ENCODE results near the gene FOS. TPM values are rescaled to one million over a fixed set of nuclear protein-coding genes. Genes with fewer than 3 reads are reported as not detected.
A peak's percentile ranks its signal among the peaks of the same experiment; 100 is the strongest.

Gene FOS
- total and polyA plus RNA-seq, 2 donors (not counting 1 experiment from before 2014, with no cell fraction given), result 103 to 4,077 TPM

DNA sequence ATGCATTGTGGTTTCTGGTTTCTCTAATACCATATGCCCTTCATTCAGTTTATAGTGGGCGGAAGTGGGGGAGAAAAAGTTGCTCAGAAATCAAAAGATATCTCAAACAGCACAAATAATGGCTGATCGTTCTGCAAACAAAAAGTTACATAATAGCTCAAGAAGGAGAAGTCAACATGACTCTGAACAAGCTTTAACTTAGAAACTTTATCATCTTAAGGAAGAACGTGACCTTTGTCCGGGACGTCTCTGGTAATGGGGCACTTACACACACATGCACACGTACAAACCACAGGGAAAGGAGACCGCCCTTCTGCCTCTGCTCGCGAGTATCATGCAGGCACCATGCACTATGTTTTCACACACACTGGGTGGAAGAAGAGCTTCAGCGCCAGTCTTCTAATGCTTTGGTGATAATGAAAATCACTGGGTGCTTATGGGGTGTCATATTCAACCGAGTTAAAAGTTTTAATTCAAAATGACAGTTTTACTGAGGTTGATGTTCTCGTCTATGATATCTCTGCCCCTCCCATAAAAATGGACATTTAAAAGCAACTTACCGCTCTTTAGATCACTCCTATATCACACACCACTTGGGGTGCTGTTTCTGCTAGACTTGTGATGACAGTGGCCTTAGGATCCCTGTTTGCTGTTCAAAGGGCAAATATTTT, 4.7 kb downstream of the FOS start:
- WGBS (ENCODE audit: insufficient coverage), result 58% methylated on average over 3 of the region's 13 CpGs
- Mint-ChIP-seq H3K4me1 (peaks cover 28% of the 10 kb centered on the region), H3K4me3 (no peak overlapping the region), H3K27me3 (peaks cover 43% of the 10 kb centered on the region), H3K9me3 (ENCODE audit: insufficient read depth) (no peaks in the 10 kb centered on the region), H3K27ac (peak overlapping the region; percentile 11)
- peaks cover 0 to 13% (median 0%) of the 10 kb centered on the region in 3 donors for H3K9me3 ChIP-seq (ENCODE audit: control extremely low read depth in 1 of 3, control insufficient read depth in 2 of 3, insufficient read depth in 1 of 3, low read length in 2 of 3)
- H3K27ac ChIP-seq (ENCODE audit: low read length in 2 of 2), result no peak overlapping the region
- intact Hi-C loops (cut with micrococcal nuclease), result no loop called here
- CTCF ChIA-PET, result interaction anchor here (0.9 to 2.0 kb wide), 5 partner anchors 9 to 171 kb away, joined by 3 to 6 read pairs (median 4); no protein-coding TSS in a partner anchor
- TF ChIP-seq, protein P1, sequence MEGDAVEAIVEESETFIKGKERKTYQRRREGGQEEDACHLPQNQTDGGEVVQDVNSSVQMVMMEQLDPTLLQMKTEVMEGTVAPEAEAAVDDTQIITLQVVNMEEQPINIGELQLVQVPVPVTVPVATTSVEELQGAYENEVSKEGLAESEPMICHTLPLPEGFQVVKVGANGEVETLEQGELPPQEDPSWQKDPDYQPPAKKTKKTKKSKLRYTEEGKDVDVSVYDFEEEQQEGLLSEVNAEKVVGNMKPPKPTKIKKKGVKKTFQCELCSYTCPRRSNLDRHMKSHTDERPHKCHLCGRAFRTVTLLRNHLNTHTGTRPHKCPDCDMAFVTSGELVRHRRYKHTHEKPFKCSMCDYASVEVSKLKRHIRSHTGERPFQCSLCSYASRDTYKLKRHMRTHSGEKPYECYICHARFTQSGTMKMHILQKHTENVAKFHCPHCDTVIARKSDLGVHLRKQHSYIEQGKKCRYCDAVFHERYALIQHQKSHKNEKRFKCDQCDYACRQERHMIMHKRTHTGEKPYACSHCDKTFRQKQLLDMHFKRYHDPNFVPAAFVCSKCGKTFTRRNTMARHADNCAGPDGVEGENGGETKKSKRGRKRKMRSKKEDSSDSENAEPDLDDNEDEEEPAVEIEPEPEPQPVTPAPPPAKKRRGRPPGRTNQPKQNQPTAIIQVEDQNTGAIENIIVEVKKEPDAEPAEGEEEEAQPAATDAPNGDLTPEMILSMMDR (IDR thresholded peaks at IDR 0.05), result no peak
- TF ChIP-seq EZH2 (IDR thresholded peaks at IDR 0.05; ENCODE audit: borderline replicate concordance, insufficient read depth, low read depth, low read length, poor library complexity, severe bottlenecking), result no peak
- H3K36me3 ChIP-seq (replicated peaks in 1 of 2; ENCODE audit: control extremely low read depth in 1 of 2, control insufficient read depth in 1 of 2, extremely low read depth in 1 of 2, insufficient read depth in 2 of 2, low read length in 1 of 2), result peaks cover 0 to 2% of the 10 kb centered on the region in 2 experiments
- H3K4me2 ChIP-seq (replicated peaks; ENCODE audit: low read depth, low read length, poor library complexity, severe bottlenecking), result no peak overlapping the region
- peaks cover 27% of the 10 kb centered on the region for H4K20me1 ChIP-seq (ENCODE audit: control insufficient read depth, insufficient read depth, low read length, poor library complexity, severe bottlenecking)
- peaks cover 15 to 18% of the 10 kb centered on the region in 2 donors for H3K4me1 ChIP-seq (ENCODE audit: control insufficient read depth in 2 of 2, insufficient read depth in 2 of 2, low read length in 2 of 2)
- DNase-seq (peak; percentile 72), ATAC-seq (ENCODE audit: low read depth) (no peak)
- peak overlapping the region in 1 of 5 experiments; percentile 6 for H3K4me3 ChIP-seq (ENCODE audit: control extremely low read depth in 1 of 5, extremely low read depth in 1 of 5, insufficient read depth in 1 of 5, low read depth in 2 of 5, low read length in 4 of 5)
- H2AFZ ChIP-seq (ENCODE audit: insufficient read depth, low read depth, low read length, poor library complexity, severe bottlenecking), result no peak overlapping the region
- POLR2A ChIA-PET, result interaction anchor here (1.2 kb wide), 1 partner anchor 11 kb away, joined by 3 read pairs; no protein-coding TSS in a partner anchor
- H3K9ac ChIP-seq (ENCODE audit: low read length), result no peak overlapping the region
- H3K79me2 ChIP-seq (ENCODE audit: control insufficient read depth, insufficient read depth, low read length), result no peaks in the 10 kb centered on the region
- H3K27me3 ChIP-seq (replicated peaks in 1 of 4; ENCODE audit: control extremely low read depth in 1 of 4, control insufficient read depth in 3 of 4, insufficient read depth in 4 of 4, low read length in 3 of 4), result peaks cover 0 to 36% (median 19%) of the 10 kb centered on the region in 4 experiments
